ENCODE measurements around the gene KRTAP4-2.

DNA sequence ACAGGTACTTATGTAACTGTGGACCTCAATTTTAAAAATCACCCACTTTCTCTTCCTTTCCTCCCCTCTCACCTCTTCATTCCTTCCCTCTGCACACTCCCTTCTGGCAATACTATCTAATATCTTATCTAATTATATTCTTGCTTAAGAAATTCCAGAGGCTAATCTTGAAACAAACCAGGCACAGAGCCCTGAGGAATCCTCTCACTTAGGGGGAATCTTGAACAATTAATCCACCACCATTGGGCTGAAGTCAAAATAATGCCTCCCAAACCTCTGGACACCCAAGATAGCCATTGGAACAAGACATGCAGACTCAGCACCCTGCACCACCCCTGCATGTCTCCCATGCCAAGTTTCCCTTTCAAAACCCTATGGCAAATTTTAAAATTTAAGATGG is 36.7 kb downstream of the KRTAP4-2 start:
- TF ChIP-seq BHLHE40 (IDR thresholded peaks at IDR 0.05; ENCODE audit: borderline replicate concordance), result no peak
- no peak for TF ChIP-seq ARNT (IDR thresholded peaks at IDR 0.05)
- TF ChIP-seq ELF4 (IDR thresholded peaks at IDR 0.05), result no peak
- TF ChIP-seq FOXA1 (IDR thresholded peaks at IDR 0.05), result no peak
- no peak for TF ChIP-seq SP1 (IDR thresholded peaks at IDR 0.05)
- no peak for TF ChIP-seq FOXK2 (IDR thresholded peaks at IDR 0.05)
- TF ChIP-seq, protein P1, sequence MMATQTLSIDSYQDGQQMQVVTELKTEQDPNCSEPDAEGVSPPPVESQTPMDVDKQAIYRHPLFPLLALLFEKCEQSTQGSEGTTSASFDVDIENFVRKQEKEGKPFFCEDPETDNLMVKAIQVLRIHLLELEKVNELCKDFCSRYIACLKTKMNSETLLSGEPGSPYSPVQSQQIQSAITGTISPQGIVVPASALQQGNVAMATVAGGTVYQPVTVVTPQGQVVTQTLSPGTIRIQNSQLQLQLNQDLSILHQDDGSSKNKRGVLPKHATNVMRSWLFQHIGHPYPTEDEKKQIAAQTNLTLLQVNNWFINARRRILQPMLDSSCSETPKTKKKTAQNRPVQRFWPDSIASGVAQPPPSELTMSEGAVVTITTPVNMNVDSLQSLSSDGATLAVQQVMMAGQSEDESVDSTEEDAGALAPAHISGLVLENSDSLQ (IDR thresholded peaks at IDR 0.05), result no peak
- no peak for TF ChIP-seq ZNF384 (IDR thresholded peaks at IDR 0.05)
- no peak for TF ChIP-seq NFRKB (IDR thresholded peaks at IDR 0.05)
